Activated B cell treated with CpG ODN at 0.5 μM for 24 hours (primary cell): ENCODE results near the gene MRPL55. TPM values are rescaled to one million over a fixed set of nuclear protein-coding genes. Genes with fewer than 3 reads are reported as not detected.
A peak's percentile ranks its signal among the peaks of the same experiment; 100 is the strongest.

Source experiments
- ATAC-seq: fragments of 200-7000 bp; cut with Tn5 transposase; one replicate; pipeline ENCODE4 v1.10.0; 2021; ENCODE audit warnings: low read depth, mild to moderate bottlenecking, moderate library complexity
- CTCF ChIA-PET: fragments of 350-600 bp; sonication (Branson Sonifier 250); formaldehyde crosslinking; loops from one replicate; lab custom pipeline; 2021; ENCODE audit warnings: antibody characterized with exemption; lab: Charles Lee
- POLR2A ChIA-PET: fragments of 350-600 bp; sonication (Branson Sonifier 250); formaldehyde crosslinking; loops from one replicate; lab custom pipeline; 2021; ENCODE audit warnings: antibody characterized with exemption; lab: Charles Lee
- DNase-seq: peaks from one replicate; pipeline ENCODE4 v3.0.0; 2022
- H3K27ac Mint-ChIP-seq: one replicate; pipeline ENCODE4 v1.8.0; 2020; ENCODE audit warnings: mixed read lengths
- H3K27me3 Mint-ChIP-seq: one replicate; pipeline ENCODE4 v1.8.0; 2021; ENCODE audit warnings: mixed read lengths
- H3K36me3 Mint-ChIP-seq: one replicate; pipeline ENCODE4 v1.8.0; 2021; ENCODE audit warnings: low read depth, mixed read lengths
- H3K4me1 Mint-ChIP-seq: one replicate; pipeline ENCODE4 v1.8.0; 2021; ENCODE audit warnings: mixed read lengths
- H3K4me3 Mint-ChIP-seq: one replicate; pipeline ENCODE4 v1.8.0; 2020; ENCODE audit warnings: mild to moderate bottlenecking, mixed read lengths
- H3K9me3 Mint-ChIP-seq: one replicate; pipeline ENCODE4 v1.8.0; 2020; ENCODE audit warnings: mixed read lengths
- intact Hi-C: fragments of 100-400 bp; cut with micrococcal nuclease; formaldehyde crosslinking; loops from one replicate; pipeline ENCODE4 v1.15.1; 2024
- total RNA-seq: library from RNA; stranded (reverse); gene quantifications from 2 replicates; pipeline ENCODE4 v1.2.3, GENCODE V29; 2022
- TF ChIP-seq, protein P1 (sequence below): fragments of 200-600 bp; IDR thresholded peaks from one replicate; pipeline ENCODE4 v1.8.0; 2022; ENCODE audit warnings: antibody characterized with exemption, mild to moderate bottlenecking

MRPL55 gene
- total RNA-seq, 1 donor from 2014 or later: 34.0 TPM

DNA sequence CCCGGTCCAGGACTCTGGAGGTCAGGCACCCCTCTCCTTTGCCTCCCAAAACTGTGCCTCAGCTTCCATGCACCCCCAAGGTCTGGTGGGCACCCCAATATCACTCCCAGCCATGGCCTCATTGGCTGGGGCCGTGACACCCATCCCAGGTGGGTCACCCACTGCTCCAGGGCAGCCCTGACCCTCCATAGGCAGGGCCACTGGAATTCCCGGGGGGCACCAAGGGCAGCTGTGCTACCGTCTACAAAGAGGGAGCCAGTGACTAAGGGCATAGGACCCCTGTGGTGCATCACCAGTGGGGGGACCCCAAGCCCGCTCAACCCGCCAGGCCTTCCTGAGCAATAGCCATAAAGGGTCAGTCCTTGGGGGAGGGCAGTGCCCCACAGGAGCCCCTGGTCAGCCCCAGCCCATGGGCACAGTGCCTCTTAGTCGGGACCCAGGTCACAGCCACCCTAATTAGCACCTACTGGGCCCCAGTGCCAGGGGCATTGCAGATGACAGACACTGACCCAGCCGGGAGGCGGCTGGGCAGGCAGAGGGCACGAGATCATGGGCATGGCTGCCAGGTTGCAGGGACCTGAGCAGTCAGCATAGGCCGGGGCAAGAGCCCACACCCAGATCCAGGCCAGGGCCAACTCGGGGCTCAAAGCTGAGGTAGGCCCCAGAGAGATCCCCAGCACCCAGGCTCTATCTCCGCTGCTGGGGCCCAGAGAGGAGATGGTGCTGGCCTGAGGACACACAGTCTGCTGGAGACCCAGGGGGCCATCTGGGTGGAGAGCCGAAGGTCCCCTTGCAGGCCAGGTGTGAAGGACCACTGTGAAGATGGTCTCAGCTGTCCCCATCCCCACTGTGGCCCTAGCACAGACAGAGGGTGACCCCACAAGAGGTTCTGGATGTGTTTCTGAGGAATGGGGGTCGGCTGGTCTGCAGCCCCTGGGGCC is 45.6 kb downstream of the MRPL55 start:
- DNase-seq (no peak), ATAC-seq (no peak)
- Mint-ChIP-seq H3K27ac (no peak overlapping the region), H3K4me1 (peaks cover 15% of the 10 kb centered on the region), H3K27me3 (peaks cover 30% of the 10 kb centered on the region), H3K36me3 (no peaks in the 10 kb centered on the region), H3K4me3 (no peak overlapping the region), H3K9me3 (no peaks in the 10 kb centered on the region)
- TF ChIP-seq, protein P1, sequence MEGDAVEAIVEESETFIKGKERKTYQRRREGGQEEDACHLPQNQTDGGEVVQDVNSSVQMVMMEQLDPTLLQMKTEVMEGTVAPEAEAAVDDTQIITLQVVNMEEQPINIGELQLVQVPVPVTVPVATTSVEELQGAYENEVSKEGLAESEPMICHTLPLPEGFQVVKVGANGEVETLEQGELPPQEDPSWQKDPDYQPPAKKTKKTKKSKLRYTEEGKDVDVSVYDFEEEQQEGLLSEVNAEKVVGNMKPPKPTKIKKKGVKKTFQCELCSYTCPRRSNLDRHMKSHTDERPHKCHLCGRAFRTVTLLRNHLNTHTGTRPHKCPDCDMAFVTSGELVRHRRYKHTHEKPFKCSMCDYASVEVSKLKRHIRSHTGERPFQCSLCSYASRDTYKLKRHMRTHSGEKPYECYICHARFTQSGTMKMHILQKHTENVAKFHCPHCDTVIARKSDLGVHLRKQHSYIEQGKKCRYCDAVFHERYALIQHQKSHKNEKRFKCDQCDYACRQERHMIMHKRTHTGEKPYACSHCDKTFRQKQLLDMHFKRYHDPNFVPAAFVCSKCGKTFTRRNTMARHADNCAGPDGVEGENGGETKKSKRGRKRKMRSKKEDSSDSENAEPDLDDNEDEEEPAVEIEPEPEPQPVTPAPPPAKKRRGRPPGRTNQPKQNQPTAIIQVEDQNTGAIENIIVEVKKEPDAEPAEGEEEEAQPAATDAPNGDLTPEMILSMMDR: no peak
- intact Hi-C loops: no loop called here
- POLR2A ChIA-PET: no interaction called here
- CTCF ChIA-PET: no interaction called here

DNA sequence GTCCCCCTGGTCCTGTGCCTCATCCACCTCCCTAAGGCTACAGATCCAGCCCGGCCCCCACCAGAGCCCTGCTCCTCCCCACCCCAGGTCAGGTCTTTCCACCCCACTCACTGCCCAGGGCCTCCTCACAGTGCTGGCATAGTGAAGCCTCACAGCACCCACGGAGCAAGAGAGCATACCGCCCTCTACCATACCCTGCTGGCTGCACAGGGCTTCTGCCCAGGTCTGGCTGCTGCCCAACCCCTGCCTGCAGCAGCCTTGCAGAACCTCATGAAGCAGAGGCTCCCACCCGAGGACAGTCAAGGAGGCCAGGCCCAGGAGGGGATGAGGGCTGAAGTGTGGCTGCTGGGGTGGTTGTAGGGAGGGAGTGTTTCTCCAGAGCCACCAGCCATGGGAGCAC is 46.3 kb downstream of the MRPL55 start:
- Mint-ChIP-seq H3K27me3 (peaks cover 34% of the 10 kb centered on the region), H3K4me3 (no peak overlapping the region), H3K27ac (no peak overlapping the region), H3K36me3 (no peaks in the 10 kb centered on the region), H3K9me3 (no peaks in the 10 kb centered on the region), H3K4me1 (peaks cover 15% of the 10 kb centered on the region)
- TF ChIP-seq, protein P1: no peak
- CTCF ChIA-PET: no interaction called here
- ATAC-seq: no peak
- no peak for DNase-seq
- POLR2A ChIA-PET: no interaction called here
- intact Hi-C loops: no loop called here

DNA sequence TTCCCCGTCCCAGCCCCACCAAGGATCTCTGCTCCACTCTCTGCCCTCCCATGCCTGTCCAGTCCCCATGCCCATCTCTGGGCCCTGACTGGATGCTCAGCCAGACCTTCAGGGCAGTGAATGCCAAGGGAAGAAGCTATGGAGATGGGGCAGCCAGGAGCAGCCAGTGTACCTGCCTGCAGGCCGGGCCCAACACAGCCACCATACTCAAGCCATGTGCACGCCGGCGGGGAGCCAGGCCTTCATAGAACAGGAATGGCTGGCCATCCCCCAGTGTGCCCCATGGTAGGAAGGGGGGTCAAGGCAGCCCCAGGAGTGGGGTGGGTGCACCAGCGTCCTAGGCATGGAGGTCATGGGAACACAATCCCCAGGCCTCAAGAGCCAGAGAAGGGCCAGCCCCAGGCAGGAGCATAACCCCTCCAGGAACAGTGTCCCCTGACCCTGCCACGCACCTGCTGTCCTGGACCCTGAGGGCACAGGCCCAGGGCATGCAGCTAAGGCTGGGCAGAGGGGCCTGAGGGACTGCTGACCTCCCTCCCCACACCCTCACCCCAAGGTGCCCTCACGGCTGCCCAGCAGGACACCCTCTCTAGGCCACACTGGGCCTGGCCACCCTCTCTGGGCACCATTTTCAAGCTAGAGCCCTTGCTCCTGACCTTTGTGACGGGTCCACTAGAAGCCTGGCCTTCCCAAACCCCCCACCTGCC is 46.9 kb downstream of the MRPL55 start:
- POLR2A ChIA-PET: no interaction called here
- CTCF ChIA-PET: no interaction called here
- Mint-ChIP-seq H3K4me1 (peaks cover 15% of the 10 kb centered on the region), H3K36me3 (no peaks in the 10 kb centered on the region), H3K27ac (no peak overlapping the region), H3K4me3 (no peak overlapping the region), H3K27me3 (peaks cover 34% of the 10 kb centered on the region), H3K9me3 (no peaks in the 10 kb centered on the region)
- ATAC-seq: no peak
- intact Hi-C loops: no loop called here
- TF ChIP-seq, protein P1: no peak
- peak; percentile 7 for DNase-seq

DNA sequence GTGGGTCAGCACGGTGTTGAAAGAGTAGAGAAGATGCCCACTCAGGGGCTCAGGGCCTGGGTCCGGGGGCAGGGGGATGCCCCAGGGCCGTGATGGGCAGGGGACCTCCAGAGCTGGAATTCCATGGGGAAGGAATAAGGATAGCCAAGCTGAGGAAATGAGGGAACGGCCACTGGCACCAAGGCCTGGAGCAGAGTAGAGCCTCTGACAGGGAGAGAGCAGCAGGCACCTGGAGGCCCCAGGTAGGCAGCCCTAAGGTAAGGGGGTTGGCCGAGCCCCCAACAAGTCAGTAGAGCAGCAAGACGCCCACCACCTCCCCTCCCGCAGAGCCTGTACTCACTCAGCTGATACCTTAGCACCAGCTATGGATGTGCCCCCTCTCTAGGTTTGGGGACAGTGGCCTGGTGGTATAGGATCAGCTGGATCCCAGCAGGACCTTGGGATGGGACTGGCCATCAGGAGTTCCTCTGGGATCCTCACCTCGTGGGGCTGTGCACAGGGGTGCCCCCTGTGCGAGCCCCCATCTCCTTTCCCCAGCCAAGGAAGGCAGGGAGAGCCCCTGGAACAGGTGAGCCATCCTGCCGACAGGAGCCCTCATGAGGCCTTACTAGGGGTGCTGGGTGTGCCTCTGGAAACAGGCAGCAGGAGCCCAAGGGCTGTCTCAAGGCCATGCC is 47.6 kb downstream of the MRPL55 start:
- Mint-ChIP-seq H3K4me3 (no peak overlapping the region), H3K36me3 (no peaks in the 10 kb centered on the region), H3K27me3 (peaks cover 33% of the 10 kb centered on the region), H3K27ac (no peak overlapping the region), H3K9me3 (no peaks in the 10 kb centered on the region), H3K4me1 (peaks cover 15% of the 10 kb centered on the region)
- TF ChIP-seq, protein P1: no peak
- peak; percentile 13 for DNase-seq
- ChIA-PET POLR2A (no interaction called here), CTCF (no interaction called here)
- ATAC-seq: no peak
- intact Hi-C loops: no loop called here
